SIG-M5 (cell line): ENCODE results near the gene DEGS2.

ENCODE experiments used
- DNase-seq: peaks from one replicate; lab custom pipeline; 2025; lab: John Stamatoyannopoulos, UW

DEGS2 gene

DNA sequence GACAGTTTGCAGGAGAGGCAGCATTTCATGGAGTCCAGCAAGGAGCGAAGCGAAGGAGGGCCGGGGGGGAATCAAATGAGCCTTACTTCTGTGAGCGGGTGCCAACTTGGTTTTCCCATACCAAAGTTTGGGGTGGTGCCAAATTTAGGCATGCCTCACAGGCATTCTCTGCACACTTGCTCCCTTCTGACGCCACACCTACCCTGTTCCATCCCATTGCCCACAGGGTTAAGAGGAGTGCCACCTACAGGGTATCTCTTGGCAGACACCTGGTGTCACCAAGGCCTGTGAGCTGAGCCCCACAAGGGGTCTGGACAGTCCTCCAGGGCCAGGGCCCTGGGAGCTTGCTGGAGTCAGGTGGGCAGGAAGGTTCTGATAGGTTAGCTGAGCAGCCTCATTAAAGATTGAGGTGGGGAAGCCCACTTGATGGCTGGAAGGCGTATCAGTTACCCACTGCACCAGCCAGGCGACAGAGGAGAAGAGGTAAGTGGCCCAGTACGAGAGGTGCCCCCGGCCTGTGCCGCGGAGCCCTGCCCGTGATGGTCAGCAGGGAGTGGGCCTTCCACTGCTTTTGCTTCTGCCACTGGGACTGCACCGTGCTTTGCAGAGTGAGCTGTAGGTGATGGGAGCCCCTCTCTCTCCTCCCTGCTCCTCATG, 45.2 kb downstream of the DEGS2 start:
- DNase-seq: no peak

DNA sequence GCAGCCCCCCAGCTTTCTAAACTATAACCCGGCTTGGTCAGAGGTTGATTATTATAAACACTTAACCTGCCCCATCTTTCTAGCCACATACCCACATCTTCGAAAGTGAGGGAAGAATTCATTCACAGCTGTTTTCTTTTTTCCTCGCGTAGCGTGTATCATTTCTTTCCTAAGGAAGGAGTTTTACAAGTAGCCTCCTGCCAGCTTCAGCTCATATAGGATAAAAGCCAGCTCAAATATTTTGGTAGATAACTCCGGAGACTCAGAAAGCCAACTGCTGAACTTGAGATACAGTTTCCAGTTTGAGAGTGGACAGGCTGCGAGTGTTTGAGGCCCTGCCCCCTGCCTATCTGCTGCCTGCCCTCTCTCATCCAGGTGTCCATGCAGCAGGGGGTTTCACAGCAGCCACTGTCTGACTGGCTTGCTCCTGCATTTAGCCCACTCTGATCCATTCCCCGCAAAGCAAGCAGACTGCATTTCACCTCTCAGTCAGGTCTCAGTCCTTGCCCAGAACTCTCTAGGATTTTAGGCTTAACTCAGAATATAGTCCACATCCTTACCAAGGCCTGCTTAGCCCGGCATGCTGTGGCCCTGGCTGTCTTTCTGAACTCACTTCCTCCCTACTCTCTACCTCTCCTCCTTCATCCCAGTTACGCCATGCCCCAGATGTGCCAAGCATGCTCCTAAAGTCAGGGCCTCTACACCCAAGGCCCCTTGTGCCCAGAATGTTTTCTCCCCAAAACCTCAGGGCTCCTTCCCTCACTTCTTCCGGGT, 47.3 kb downstream of the DEGS2 start:
- DNase-seq: no peak

DNA sequence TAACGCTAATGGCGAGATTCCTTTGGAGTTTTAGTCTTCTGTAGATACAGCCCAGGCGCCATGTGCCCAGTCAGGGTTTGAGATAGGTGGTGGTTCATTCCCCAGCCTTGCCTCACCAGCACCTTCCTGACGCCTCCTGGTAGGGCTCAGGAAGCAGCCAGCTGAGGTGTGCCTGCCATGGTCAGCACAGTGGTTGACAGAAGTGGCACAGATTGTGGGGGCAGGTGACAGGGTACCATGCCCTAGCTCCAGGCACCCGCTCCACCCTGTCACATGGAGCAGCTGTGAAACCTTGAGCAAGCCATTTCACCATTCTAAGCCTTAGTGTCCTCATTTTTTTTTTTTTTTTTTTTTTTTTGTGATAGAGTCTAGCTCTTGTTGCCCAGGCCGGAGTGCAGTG, 48.6 kb downstream of the DEGS2 start:
- DNase-seq: no peak

DNA sequence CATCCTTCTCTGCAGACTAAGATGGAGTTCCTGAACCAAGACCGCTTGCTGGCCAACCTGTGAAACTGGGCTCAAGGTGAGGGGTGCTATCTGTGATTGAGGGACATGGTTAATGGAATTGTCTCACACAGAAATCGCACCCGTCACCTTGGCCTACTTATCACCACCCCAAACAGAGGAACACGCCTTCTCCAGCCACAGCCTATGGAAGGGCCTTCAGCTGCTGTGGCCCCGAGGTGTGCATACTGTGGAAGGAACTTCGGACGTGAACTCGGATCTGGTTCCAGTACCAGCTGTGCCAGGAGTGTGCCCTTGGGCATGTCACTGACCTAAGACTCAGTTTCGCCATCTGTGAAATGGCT, 49.9 kb downstream of the DEGS2 start:
- no peak for DNase-seq

DNA sequence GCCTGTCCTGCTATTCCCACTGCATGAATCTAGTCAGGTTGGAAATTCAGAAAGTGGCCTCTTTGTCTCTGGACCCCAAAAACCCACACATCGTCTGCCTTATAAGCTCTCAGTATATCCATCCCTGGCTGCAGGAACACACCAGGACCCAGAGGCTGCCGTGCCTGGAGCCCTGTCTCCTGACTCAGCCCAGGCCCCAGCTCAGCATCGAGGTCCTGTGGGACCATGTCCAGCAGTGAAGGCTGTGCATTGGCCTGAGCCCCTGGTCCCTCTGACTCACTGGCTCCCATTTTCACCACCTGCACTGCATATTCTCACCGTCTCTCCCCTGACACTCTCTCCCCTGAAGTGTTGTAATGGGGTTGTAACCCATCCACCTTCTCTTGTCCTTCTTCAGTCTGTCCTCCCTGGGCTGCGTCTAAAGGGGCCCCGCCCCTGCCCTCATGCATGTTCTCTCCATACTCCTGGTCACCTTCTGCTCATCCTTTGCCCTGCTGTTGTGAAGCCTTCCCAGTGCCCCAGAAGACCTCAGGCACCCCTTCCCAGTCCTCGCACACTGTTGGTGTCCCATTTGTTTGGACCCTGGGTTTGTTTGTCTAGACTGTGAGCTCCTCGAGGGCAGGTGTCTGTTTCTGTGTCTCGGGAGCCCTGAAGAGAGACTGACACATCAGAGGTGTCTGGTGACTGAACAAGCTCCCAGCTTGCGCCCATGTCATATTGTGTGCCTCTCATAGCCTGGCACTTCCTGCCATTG, 50.4 kb downstream of the DEGS2 start:
- no peak for DNase-seq

DNA sequence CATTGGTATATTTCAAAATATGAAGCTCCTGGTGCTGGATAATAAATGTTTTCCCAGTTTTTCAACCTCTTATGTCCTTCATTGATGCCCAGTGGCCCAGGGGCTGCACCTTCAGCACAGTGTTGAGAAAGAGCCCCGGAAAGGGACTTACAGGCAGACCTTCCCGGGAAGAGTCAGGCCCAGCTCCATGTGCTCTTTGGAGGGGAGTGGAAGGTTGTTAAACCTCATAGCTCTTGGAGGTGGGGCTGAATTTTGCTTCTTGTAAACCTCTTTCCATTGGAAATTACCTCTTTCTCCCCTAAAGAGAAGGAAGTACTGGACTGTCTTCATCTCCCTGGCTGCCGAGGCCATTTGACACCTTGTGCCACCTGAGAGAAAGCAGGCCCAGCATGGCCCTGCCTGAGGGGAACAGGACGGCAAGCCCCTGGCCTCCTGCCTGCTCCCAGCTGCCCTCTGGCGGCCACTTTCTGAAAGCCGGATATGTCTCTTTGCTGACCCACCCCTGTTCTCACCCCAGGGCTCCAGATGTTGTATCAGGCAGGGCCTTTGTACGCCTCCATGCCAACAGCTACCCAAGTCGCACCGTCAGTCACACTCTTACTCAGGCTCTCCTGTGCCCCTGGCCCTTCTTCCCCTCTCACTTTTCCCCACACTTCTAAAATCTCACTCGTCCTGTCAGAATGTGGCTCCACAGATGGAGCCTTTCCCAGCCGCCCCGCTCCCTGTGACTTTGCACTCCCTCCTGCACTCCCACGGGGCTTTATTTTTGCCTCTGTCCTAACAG, 51.2 kb downstream of the DEGS2 start:
- no peak for DNase-seq

DNA sequence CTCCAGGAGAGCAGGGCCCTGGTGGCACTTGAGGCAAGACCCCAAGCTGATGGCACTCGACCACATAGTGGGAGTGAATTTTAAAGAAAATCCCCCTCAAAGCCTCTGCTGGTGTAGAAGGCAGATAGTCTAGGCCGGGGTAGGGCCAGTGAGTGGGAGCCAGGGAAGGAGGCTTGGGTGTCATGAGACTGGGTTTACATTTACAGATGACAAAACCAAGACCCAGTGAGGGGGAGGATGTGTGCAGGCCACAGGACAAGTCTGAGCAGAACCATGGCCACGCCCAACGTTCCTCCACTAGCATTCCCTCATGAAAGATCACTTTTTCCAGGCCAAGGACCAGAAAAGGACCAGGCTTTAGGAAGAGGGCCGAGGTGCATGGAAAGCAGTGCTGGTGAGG, 52.2 kb downstream of the DEGS2 start:
- no peak for DNase-seq

DNA sequence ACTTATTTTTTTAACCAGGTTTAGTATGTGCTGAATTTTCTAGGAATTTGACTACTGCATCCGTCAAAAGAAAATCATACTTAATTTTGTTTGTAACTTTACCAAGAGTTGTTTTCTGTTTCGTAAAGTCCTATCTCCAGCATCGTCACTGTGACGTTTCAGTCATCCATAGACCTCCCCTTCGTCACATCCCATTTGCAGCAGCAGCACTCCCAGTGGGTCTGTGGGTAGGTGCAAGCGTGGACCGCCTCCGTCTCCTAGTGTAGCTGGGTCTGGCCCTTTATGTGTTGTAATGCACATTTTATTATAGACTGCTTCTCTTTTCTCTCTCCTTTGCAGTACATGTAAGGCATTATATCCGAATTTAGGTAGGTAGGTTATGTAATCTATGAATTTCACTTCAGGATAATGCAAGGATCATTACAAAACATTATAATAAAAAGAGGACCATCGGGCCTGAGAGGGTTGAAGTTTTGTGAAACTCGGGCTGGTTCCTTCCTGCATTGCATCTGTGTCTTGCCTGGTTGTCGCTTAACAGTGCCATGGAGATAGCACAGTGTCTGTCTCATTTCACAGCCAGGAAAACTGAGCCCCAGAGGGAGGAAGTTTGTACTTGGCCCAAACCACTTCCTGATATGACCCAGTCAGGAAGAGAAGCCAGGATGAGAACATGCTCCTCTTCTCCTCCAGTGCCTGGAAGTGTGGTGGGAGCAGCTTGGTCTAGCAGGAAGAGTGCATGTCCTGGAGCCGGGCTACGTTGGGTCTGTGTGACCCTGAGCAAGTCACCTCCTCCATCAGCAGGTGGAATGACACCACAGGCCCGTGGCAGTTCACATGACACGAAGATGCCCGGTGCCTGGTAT, 53.0 kb downstream of the DEGS2 start:
- peak; percentile 35 for DNase-seq

DNA sequence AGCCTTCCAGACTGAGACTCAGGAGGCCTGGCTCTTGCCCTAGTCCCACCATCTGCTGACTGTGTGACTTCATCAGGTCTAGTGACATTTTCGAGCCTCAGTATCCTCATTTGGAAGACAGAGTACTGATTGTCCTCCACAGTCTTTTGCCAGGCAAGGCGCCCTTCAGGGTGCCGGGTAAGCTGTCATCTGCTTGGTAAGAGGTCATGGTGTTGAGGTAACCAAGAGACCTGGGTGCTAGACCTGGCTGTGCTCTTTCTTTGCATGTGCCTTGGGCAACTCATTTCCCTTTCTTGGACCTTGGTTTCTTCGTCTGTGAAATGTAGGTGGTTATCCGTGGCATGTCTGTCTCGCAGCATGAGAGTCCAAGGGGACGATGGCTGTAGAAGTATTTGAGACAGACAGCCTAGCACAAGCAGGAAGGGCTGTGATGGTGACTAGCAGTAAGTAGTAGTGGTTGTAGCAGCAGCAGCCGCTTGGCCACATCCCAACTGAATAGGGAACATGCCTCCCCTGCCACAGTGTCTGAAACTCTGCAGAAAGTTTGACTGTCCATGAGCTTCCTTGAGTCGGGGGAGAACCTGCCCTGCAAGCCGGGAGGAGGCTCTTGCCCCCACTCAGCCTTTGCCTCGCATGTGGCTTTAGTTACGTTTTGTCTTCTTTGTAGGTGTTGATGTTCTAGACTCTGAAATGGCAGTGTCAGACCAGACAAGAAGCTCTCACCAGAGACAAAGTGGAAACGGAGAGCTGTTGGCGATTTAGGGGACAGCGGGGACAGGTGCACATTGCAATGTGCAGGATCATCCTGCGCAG, 53.9 kb downstream of the DEGS2 start:
- no peak for DNase-seq

DNA sequence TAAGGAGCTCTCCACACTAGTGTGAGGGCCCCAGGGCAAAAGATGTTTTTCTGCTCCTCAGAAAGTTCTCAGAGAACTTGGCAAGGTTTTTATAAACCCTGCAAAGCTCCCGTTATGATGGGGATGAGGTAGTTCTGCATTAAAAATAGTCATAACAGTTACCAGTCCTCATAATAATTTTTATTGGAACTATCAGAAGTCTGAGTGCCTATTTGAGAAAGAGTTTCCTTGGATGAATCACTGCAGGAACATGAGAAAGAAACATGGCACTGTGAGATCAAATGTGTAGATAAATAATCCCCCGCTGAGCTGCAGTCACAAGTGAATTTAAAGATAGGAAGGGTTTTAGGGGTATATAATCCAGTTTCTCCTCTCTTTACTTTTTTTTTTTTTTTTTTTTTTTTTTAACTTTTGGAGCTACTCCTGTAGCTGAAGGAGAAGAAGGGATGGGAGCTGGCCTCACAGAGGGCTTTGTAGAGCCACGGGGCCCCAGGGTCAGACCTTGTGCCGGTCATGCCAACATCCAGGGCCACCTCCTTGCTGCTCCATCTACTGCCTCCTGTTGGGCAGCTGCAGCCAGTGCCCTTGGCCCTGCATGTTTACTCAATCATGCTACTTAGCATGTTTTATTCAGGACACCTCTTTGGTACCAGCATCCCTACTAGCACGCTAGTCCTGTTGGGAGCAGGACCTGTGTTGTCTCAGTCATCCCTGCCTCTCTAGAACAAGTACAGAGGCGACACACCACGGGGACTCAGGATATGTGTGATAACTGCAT, 54.7 kb downstream of the DEGS2 start:
- DNase-seq: no peak

DNA sequence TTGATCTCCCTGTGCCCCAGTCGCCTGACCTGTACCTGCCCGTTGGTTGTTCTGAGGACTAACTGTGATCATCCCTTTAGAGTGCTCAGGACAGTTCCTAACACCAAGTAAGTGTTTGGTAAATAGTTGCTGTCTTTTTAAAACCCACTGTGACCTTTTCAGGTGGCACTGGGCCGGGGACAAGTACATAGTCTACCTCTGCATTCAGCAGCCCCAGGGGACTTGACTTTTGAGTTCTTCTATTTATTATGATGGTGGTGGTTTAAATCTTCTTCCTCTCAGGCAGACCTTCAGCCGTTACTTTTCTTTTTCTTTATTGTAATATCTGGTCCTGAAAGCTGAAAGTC, 55.5 kb downstream of the DEGS2 start:
- DNase-seq: no peak

DNA sequence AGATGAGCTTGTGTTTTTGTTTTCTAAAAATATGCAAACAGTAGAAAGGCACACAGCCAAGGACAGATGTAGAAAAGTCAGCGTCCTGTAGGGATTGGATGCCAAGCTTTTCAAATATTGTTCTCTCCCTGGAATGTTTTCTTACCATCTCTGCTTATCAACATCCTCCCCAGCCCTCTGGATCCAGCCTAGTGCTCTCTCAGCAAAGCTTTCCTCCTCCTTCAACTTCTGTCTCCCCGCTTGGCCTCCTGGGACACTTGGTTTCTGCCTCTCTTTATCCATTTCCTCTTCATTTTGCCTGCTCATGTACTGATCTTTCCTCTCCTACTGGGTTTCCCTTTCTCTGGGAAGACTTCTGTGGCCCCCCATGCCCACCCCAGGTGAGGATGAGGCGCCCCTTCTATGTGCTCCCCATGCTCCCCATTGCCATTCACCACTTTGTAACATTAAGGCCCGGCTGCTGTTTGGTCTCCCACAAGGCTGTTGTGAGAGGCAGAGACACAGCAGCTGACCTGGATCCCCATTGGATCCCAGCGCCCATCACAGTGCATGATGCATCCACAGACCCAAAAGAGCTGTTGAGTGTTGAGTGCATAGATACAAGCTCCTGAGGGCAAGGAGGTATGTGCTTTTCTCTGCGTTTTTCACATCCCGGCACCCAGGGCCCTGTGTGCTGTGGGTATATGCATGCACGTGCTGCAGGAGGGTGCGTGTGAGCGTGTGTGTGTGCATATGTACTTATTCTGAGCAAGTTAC, 56.0 kb downstream of the DEGS2 start:
- DNase-seq: no peak

DNA sequence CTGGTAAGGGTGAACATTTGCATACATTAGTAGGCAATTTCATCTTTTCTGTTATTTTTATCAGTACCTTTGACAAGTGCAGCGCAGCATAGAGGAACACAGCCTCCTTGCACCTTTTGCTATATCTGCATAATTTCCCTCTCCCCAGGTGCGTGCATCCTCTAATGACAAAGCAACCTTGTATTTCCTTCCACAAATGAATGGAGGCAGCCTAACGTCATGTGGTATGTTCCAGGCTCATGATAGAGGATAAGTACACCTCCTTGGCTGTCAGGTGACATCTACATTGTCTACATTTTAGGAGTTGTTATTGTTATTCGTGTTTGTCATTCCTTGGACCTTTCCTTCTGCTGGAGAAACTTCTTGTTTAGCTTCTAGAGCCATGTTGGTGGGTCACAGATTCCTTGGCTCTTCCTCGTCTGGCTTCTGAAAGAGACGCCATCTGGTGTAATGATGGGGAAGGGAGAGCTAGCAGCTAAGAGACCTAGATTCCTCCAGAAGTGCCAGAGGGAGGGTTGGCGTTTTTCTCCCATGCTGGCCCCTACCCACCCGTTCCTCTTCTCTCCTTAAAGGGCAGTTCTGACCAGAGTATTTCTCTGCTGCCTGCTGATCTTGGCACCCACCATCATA, 57.2 kb downstream of the DEGS2 start:
- DNase-seq: no peak

DNA sequence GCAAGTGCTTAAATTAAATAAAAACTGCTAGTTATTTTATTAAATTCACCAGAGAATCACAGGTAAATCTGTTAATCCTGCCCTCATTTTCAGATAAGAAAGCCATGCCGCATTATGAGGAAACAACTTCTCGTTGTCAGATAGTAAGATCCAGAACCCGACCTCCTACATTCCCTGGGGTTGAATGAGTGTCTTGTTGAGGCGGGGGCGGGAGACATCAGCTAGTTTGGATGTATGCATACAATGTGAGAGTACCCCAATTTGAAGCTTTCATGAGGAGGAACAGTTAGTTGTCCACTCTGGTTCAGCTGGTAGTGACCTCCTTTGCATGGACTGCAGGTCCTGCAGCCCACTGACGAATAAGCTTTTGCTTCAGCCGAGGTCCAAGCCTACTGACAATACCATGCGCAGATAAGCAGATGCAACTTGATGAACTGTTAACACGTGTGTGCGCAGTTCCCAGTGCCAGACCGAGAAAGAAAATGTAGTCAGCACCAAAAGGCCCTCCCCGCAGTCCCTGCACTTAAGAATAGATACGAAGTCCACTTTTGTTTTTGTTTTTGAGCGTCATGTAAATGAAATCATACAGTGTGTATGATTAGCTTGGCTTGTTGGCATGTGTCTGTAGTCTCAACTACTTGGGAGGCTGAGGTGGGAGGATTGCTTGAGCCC, 59.3 kb downstream of the DEGS2 start:
- no peak for DNase-seq

DNA sequence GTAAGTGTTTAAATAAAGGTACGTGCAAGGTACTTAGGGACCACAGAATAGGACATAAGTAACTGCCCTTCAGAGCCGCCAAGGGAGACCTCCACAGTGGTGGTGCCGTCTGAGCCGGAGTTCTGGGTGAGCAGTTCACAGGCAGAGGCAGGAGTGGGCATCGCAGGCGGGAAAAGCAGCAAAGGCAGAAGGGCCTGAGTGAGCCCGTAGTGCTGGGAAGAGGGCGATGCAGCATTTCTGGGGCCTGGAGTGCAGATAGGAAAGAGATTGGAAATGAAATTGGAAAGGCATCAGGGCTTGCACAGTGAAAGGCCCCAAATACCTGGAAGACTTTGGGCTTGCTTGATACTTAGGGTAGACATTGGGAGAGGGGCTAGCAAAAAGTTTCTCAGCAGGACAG, 61.3 kb downstream of the DEGS2 start:
- DNase-seq: no peak

DNA sequence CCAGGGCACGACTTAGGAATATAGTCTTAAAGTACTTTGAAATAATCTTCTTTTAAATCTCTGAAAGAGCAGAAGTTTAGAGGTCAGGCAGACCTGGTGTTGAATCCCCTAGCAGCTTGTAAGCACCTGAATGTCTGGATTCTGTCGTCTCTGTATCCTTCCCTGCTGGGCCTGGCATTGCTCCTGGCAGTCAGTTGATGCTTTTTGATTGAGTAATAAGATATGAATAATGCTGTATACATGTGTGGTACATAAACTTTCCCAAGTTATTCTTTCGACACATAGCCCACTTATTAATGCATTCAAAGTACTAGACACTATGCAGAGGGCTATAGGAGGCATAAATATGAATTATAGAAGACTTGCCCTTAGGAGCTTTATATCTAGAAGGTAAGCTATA, 62.8 kb downstream of the DEGS2 start:
- no peak for DNase-seq
